Islet of Langerhans (tissue), 1 donor: ENCODE results near the gene ZNF611.
"Not testable (repeated sequence)": the region's sequence is repeated elsewhere in the genome, so short reads cannot be mapped to it uniquely, and the experiment has no call there.

Experiments
- FAIRE-seq: peaks from one replicate; lab custom pipeline; 2011; peaks lifted over from hg19 to GRCh38; lab: Jason Lieb, UNC

Gene ZNF611

DNA sequence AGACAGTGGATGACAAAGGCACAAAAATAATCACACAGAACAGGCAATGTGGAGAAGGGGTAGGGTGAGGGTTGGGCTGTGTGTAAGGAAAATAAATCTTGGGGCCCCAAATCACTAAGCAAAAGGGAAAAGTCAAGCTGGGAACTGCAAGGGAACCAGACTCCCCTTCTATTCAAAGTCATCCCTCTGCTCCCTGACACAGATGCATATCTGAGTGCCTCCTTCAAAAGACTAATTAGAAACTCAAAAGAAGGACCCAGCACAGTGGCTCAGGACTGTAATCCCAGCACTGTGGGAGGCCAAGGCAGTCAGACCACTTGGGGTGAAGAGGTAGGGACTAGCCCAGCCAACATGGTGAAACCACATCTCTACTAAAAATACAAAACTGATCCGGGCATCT lies 18.3 kb downstream of the ZNF611 start:
- no peak for FAIRE-seq

- not testable (repeated sequence) for FAIRE-seq
Observed at GRCh38 chr19:52715902-52716301, 18.9 kb downstream of the ZNF611 start.

DNA sequence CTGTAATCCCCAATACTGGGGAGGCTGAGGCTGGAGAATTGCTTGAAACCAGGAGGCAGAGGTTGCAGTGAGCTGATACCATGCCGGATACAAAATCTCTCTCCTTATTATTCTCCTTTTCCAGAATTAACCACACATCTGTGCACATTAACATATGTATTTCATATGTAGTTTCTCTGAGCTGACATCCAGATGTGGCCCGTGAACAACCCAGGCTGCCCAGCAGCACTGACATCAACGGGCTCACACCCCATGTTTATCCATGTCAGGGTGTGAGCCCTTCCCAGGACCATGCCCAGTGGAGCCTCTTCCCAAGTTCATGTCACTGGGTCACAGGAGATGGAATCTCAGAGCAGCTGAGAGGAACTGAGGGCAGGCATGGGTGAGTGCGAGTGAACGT lies 19.5 kb downstream of the ZNF611 start:
- FAIRE-seq, result not testable (repeated sequence)

DNA sequence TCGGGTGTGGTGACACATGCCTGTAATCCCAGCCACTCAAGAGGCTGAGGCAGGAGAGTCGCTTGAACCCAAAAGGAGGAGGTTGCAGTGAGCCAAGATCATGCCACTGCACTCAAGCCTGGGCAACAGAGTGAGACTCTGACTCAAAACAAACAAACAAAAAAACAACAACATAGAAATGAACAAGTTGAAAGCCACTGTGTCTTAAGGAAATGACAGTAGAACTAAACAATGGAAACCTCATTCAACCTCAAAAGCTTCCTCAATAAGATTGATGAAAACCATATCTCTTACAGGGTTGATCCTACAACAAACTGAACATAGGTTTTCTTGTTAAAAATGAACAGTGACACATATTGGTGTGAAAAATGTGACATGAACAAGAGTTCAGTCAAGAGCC lies 21.8 kb downstream of the ZNF611 start:
- not testable (repeated sequence) for FAIRE-seq

DNA sequence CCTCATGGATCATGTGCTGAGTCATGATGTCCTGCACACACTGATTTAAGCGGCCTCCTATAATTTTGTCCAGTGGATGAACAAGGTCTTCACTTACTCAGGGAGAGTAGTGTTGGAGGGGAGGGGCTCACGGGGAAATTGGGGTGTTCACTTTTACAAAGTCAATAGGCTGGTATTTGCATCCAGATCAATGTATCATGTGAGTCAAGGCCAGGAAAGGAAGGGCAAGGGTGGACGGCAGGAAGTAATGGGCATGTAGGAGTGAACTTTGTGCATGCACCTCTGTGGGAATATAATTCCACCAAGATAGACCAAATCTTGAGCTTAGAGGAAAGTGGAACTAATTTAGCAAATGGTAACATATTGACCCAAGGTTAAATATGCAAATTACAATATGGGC lies 23.2 kb downstream of the ZNF611 start:
- not testable (repeated sequence) for FAIRE-seq

DNA sequence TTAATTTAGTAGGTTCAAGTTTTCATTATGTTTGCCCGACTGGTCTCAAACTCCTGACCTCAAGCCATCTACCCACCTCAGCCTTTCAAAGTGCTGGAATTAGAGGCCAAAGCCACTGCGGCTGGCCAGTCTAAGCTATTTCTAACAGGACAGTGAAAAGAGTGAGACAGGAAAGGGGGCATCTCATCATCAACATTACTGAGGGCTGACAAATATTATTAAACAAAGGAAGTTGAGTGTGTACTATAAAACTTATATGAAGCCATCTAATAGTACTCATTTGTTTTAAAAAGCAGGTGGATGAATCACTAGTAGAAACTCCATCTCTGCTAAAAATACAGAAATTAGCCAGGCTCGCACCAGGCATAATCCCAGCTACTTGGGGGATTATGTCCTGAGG lies 24.3 kb downstream of the ZNF611 start:
- FAIRE-seq, result no peak

DNA sequence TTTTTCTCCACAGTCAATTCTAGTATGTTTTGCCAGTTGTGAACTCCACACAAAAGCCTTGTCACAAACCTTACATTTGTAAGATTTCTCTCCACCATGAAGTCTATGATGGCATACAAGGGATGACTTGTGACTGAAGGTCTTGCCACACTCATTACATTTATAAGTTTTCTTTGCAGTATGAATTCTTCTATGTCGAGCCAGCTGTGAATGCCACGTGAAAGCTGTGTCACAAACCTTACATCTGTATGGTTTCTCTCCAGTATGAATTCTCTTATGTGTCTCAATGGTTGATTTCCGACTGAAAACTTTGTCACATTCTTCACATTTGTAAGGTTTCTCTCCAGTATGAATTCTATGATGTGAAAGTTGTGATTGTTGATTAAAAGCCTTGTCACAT lies 29.2 kb downstream of the ZNF611 start:
- not testable (repeated sequence) for FAIRE-seq

DNA sequence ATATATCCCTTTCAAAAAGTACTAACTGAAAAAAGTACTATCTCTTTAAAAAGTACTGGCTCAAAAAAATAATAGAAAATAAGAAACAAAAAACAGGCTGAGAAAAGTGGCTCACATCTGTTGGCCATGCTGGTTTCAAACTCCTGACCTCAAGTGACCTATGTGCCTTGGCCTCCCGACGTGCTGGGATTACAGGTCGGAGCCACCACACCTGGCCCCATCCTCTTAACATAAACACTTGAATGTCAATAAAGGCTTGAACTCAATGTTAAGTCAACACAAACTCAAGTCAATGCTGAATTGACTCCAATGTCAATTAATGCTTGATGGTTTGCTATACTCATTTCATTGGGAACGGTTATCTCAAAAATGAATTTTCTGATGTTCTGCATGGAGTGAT lies 30.9 kb downstream of the ZNF611 start:
- no peak for FAIRE-seq

GRCh38 chr19:52700673-52701072 lies 34.2 kb downstream of the ZNF611 start:
- FAIRE-seq, result no peak

DNA sequence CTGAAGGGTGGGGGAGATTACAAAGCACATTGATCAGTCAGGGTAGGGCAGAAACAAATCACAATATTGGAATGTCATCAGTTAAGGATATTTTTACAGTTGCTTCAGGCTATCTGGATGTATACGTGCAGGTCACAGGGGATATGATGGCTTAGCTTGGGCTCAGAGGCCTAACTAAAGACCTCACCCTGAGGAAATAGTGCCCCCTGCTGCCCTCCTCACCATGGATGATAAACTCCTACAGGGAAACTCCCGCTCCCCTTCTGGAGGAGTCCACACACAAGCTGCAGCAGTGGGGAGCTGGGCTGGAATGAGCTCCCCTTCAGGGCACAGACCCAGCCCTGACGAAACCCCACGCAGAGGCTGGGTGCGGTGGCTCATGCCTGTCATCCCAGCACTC lies 35.3 kb downstream of the ZNF611 start:
- FAIRE-seq, result not testable (repeated sequence)

- FAIRE-seq, result no peak
Observed at GRCh38 chr19:52695996-52696395, 38.8 kb downstream of the ZNF611 start.

DNA sequence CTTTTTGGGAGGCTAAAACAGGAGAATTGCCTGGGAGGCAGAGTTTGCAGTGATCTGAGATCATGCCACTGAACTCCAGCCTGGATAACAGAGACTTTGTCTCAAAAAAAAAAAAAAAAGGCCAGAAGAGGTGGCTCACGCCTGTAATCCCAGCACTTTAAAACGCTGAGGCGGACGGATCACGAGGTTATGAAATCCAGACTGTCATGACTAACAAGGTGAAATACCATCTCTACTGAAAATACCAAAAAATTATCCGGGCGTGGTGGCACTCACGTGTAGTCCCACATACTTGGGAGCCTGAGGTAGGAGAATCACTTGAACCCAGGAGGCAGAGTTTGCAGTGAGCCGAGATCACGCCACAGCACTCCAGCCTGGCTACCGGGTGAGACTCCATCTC lies 39.9 kb downstream of the ZNF611 start:
- FAIRE-seq, result no peak

DNA sequence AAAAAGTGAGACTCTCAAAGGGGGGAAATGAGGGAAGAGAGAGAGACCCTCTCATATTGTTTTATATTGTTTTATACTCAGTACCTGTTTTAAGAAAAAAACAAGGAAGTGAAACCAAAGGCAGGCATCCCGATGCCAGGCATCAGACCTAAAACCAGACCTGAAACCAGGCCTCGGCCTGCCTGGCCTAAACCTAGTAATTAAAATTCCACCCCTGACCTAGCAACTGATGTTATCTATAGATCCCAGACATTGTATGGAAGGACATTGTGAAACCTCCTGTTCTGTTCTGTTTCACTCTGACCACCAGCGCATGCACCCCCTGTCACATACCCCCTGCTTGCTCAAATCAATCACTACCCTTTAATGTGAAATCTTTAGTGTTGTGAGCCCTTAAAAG lies 40.6 kb downstream of the ZNF611 start:
- FAIRE-seq, result not testable (repeated sequence)

GRCh38 chr19:52692431-52693008 lies 42.3 kb downstream of the ZNF611 start:
- no peak for FAIRE-seq

DNA sequence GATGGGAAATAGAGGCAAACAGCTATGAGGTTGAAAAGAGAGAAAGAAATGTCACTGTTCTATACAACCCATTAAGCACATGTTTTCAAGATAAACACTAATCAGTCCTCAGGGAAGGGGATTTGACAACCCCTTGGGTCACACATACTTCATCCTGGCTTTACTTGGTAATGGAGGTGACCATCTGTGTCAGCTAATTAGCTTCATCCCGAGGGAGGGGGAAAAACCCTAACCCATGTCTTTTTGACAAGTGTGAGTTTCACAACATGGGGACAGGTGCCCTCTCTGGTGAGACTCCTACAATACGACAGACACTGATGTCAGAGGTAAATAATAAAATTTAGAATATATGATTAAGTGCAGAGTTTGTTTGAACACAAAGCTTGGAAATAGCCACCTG lies 43.1 kb downstream of the ZNF611 start:
- FAIRE-seq, result no peak

DNA sequence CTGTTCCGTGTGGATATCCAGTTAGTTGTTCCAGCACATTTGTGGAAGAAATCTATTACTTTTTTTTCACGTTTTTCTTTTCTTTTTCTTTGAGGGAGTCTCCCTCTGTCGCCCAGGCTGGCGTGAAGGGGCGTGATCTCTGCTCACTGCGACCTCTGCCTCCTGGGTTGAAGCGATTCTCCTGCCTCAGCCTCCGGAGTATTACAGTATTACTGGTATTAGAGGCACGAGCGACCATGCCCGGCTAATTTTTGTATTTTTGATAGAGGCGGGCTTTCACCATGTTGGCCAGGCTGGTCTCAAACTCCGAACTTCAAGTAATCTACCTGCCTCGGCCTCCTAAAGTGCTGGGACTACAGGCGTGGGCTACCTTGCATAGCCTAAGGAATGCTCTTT lies 43.6 kb downstream of the ZNF611 start:
- FAIRE-seq, result no peak

DNA sequence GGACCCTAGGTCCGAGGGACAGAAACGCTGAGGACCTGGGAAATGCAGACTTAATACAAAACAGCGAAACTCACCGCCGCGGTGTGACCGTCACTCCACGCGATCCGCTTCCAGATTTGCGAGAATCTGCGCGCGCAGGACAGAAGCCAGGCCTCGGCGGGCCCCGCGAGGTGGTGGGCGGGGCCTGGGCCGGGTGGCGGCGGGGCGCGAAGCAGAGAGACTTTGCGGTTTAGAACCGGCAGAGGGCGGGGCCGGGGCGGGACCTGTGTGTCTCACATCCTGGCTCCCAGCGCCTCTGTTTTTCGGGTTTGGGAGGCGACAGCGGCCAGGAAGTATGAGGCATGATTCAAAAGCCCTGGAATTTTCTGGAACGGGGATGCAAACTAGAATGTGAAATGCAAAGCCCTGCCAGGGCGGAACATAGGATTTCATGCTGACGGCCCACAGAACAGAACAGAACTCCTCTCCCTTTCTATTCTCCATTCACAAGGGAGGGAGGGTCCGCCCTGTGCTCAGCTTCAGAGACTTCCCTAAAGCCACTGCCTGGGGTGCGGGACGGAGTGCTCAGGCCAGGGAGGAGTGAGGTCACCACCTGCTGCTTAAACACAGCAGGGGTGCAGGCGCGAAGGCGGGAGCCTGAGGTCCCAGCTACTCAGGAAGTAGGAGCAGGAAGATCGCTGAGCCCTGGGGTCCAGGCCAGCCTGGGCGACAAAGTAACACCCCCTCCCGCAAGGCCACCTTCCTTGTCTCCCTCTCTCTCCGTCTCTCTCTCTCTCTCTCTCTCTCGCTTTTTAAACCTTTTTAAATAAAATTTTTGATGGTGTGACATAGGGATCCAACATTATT lies 44.3 kb downstream of the ZNF611 start:
- FAIRE-seq, result no peak

DNA sequence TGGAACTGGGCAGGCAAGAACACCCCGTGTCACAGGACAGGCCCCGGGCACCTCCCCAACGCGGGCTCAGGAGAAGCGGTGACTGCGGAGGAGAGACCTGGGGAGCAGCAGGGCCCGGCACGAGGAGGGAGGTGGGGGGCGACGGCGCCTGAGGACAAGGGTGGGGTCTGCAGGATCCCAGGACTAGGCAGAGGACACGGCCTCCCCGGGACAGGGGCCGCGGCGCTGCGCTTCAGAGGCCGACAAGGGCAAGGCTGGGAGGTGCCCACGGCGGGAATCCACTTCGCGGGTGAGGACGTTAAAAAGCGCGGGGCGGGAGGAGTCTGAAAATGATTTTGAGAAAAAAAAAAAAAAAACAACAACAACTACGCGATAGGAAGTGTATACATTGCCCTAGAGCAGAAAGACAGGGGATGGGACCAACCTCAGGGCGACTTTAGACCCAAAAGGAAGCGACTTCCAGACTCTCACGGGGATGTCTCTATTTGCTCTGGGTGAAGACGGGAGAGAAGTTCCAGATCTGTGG lies 44.9 kb downstream of the ZNF611 start:
- FAIRE-seq, result no peak

- FAIRE-seq, result not testable (repeated sequence)
Observed at GRCh38 chr19:52688925-52689796, 45.7 kb downstream of the ZNF611 start.

- no peak for FAIRE-seq
Observed at GRCh38 chr19:52688335-52688734, 46.5 kb downstream of the ZNF611 start.

GRCh38 chr19:52687684-52688083 lies 47.2 kb downstream of the ZNF611 start:
- no peak for FAIRE-seq

- FAIRE-seq, result no peak
Observed at GRCh38 chr19:52685811-52686210, 49.0 kb downstream of the ZNF611 start.

- not testable (repeated sequence) for FAIRE-seq
Observed at GRCh38 chr19:52681216-52681615, 53.6 kb downstream of the ZNF611 start.
